ENCODE data around the gene UNC45B. TPM values are rescaled to one million over a fixed set of nuclear protein-coding genes. Genes with fewer than 3 reads are reported as not detected.

UNC45B gene
- total RNA-seq, 1 experiment from 2014 or later: 0.07 TPM

- TF ChIP-seq ZNF423 (CRISPR knock-in tag; IDR thresholded peaks at IDR 0.05): no peak
- no peak for TF ChIP-seq GRHL2 (CRISPR knock-in tag; IDR thresholded peaks at IDR 0.05; ENCODE audit: insufficient replicate concordance, severe bottlenecking)
- TF ChIP-seq, protein P1, sequence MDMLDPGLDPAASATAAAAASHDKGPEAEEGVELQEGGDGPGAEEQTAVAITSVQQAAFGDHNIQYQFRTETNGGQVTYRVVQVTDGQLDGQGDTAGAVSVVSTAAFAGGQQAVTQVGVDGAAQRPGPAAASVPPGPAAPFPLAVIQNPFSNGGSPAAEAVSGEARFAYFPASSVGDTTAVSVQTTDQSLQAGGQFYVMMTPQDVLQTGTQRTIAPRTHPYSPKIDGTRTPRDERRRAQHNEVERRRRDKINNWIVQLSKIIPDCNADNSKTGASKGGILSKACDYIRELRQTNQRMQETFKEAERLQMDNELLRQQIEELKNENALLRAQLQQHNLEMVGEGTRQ (CRISPR knock-in tag; IDR thresholded peaks at IDR 0.05): peak; percentile 85
- TF ChIP-seq, protein P2, sequence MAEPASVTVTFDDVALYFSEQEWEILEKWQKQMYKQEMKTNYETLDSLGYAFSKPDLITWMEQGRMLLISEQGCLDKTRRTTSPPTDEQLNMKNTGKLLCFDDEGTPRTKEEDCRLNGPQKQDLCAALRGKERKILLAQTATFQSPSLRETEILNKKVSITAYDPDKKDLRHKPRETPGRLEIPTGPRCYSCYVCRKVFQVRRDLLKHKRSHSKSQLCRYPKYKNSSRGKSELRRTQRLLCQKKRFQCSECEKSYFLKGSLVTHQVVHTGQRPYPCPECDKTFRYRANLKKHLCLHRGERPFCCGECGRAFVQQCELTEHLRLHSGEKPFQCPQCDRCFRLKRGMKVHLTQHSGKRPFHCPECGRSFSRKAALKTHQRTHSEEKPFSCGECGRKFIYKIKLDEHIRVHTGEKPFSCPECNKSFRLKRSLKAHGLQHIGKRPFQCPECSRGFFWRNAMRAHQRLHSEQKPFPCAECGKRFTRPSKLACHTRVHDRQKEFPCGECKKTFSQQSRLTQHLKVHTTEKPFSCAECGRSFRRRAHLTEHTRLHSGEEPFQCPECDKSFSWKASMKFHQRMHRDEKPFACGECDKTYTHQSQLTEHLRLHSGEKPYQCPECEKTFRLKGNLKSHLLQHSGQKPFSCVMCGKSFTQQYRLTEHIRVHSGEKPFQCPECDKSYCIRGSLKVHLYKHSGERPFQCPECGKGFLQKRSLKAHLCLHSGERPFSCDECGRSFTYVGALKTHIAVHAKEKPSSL (CRISPR knock-in tag; conservative IDR thresholded peaks at IDR 0.05): no peak
- TF ChIP-seq FOXJ3 (CRISPR knock-in tag; IDR thresholded peaks at IDR 0.05; ENCODE audit: borderline replicate concordance): no peak
- peak; percentile 72; the same call in 1 of the 2 replicates for TF ChIP-seq ZNF232 (CRISPR knock-in tag; IDR thresholded peaks at IDR 0.05)
- TF ChIP-seq STAT6 (CRISPR knock-in tag; conservative IDR thresholded peaks at IDR 0.05; ENCODE audit: low read depth): no peak
- TF ChIP-seq ELF4 (CRISPR knock-in tag; IDR thresholded peaks at IDR 0.05; ENCODE audit: low read depth): 0 out of 2 replicates have a peak, but pooled peaks have one; percentile 65
- TF ChIP-seq MXD4 (CRISPR knock-in tag; IDR thresholded peaks at IDR 0.05; ENCODE audit: borderline replicate concordance): no peak
- peak; percentile 38; the same call in 1 of the 2 replicates for TF ChIP-seq SMAD3 (CRISPR knock-in tag; IDR thresholded peaks at IDR 0.05; ENCODE audit: borderline replicate concordance)
- 0 out of 2 replicates have a peak, but pooled peaks have one; percentile 50 for TF ChIP-seq CREB1 (CRISPR knock-in tag; IDR thresholded peaks at IDR 0.05)
- no peak for TF ChIP-seq ZNF396 (CRISPR knock-in tag; IDR thresholded peaks at IDR 0.05; ENCODE audit: borderline replicate concordance)
- no peak for TF ChIP-seq ZNF532 (CRISPR knock-in tag; IDR thresholded peaks at IDR 0.05; ENCODE audit: borderline replicate concordance)
- peak; percentile 87; the same call in 1 of the 2 replicates for TF ChIP-seq ZBTB43 (CRISPR knock-in tag; IDR thresholded peaks at IDR 0.05)
- TF ChIP-seq TP53 (CRISPR knock-in tag; IDR thresholded peaks at IDR 0.05): peak; percentile 77; the same call in 1 of the 2 replicates
- peak; percentile 89 for TF ChIP-seq FOXK1 (CRISPR knock-in tag; IDR thresholded peaks at IDR 0.05)
- no peak; the same call in 1 of the 2 replicates for TF ChIP-seq NFE2L1 (CRISPR knock-in tag; IDR thresholded peaks at IDR 0.05)
- peak; percentile 90 for TF ChIP-seq RELA (CRISPR knock-in tag; IDR thresholded peaks at IDR 0.05; ENCODE audit: borderline replicate concordance)
- TF ChIP-seq HMGA2 (CRISPR knock-in tag; IDR thresholded peaks at IDR 0.05): no peak
- TF ChIP-seq ZNF317 (CRISPR knock-in tag; IDR thresholded peaks at IDR 0.05; ENCODE audit: borderline replicate concordance, low read depth): no peak
- 0 out of 2 replicates have a peak, but pooled peaks have one; percentile 72 for TF ChIP-seq E2F1 (CRISPR knock-in tag; IDR thresholded peaks at IDR 0.05)
- TF ChIP-seq, protein P3, sequence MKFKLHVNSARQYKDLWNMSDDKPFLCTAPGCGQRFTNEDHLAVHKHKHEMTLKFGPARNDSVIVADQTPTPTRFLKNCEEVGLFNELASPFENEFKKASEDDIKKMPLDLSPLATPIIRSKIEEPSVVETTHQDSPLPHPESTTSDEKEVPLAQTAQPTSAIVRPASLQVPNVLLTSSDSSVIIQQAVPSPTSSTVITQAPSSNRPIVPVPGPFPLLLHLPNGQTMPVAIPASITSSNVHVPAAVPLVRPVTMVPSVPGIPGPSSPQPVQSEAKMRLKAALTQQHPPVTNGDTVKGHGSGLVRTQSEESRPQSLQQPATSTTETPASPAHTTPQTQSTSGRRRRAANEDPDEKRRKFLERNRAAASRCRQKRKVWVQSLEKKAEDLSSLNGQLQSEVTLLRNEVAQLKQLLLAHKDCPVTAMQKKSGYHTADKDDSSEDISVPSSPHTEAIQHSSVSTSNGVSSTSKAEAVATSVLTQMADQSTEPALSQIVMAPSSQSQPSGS (CRISPR knock-in tag; IDR thresholded peaks at IDR 0.05; ENCODE audit: borderline replicate concordance, low read depth): no peak
- no peak for TF ChIP-seq ATF3 (CRISPR knock-in tag; conservative IDR thresholded peaks at IDR 0.05)
Measured at GRCh38 chr17:35141681-35142466, 5.7 kb upstream of the UNC45B start, which contains the start of gene NLE1 (continued).
